Anterior cingulate cortex (tissue), 58 donors: ENCODE results near the gene CNPY1.
"Not testable (repeated sequence)": the region's sequence is repeated elsewhere in the genome, so short reads cannot be mapped to it uniquely, and the experiment has no call there.

Source experiments
- DNase-seq, 58 donors: peaks; one replicate each; lab custom pipeline; 2025; lab: John Stamatoyannopoulos, UW

CNPY1 gene

DNA sequence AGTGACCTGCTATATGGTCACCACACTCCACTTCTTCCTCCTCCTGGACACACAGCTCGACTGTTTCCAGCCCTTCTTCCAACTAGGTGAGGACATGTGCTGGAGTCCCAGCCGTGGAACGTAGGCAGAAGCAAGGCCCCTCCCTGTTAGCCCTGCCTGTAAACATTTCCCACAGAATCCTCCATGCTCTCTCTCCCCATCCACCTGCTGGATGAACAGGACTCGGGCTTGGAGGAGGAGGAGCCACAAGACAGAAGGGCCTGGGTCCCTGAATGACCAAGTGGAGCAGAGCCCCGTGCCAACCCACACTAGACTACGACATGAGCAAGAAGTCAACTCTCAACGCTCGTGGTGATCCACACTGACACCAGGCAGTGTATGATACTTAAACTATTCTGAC is 9.9 kb downstream of the CNPY1 start:
- DNase-seq, result no peak

DNA sequence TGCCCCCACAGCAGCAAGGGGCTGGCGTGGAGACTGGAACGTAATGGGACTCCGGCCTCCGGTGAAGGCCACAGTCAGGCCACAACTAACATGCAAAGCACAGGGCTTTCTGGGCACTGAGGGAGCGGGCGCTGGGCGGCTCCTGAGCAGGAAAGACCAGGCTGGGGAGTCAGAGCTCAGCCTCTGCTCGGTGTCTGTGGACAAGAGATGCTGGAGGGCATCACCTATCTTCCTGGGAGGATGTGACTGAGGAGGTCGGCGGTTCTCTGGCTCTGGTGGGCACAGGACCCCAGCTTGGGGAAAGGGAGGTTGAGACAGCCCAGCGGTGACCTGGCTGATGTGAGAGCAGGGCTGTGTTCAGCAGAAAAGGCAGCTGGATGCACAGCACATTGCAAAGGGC is 11.7 kb downstream of the CNPY1 start:
- no peak for DNase-seq

DNA sequence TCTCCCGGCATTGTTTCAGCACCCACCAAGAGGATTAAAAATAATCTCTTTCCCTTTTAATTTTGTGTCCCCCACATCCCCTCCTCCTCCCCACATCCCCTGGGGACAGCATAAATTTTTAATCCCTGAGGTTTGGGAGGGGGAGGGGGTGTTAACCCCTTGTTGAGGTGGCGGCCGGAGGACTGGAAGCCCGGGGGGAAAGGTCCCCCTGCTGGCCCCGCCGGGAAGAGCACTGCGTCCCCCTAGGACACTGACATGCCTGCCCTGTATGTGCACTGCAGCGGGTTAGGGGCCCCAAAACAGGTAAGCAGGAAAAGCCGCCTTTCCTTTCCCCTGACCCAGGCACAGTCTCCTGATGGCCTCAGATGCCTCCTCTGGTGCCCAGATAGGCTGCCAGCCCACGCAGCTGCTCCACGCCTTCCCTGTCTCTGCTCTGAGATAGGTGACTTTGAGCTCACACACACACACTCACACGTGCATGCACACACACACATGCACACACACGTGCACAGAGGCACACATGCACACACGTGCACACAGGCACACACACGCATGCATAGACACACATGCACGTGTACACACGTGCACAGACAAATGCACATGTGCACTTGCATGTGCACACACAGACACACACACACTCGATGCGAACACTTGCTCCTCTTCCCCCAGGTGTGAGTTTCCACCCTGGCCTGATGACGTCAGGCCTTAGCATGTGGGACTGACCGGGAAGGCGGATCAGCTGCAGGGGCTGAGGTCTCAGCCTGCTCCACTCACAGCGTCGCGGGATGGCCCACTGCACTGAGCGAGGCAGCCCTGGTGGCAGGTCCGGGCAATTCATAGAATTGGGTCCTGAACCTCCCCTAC is 12.3 kb downstream of the CNPY1 start:
- peak in 1 of 58 donors; percentile 14 for DNase-seq

DNA sequence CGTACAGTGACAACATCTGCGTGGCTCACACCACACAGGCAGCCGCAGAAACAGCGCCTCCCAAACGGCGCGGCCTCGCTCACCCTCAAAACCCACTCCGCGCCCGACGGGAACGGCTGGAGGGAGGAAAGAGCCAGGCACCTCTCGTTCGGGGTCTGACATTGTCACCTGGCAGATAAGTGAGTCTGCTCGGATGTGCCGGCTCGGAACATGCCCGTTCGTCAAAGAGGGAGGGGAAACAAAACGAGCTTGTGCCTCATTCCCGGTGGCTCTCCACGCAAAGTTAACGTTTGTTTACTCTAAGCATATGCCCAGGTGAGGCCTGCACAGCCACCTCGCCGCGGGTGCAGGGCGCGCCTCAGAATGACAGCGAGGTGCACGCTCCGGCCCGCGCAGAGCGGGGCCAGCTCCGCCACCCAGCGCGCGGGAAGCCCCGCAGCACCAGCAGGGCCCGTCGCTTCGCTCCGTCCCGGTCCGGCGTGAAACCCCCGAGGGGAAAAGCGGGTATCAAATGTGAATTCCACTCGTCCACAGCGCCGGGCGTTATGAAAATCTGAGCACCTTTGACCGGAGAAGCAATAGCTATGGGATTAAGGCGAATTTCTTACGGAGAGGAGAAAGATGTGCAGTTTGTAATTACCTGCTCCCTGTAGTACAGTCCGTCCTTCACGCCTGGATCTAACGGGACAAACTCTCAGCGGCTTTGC is 13.1 kb downstream of the CNPY1 start:
- peak in 1 of 58 donors; percentile 7 for DNase-seq

DNA sequence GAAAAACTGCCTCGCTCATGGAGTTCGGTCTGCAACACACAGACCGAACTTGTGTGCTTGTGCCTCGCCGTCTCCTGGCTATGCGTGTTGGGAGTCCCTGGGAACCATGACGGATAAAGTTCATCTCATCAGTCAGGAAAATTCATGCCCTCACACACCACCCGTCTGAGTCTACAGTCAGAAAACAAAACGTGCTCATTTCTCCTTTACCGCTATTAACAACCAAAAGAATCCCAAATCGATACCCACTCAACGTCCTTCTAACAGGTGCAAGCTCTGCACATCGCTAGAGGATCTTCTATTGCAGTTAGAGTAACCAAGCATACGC is 13.6 kb downstream of the CNPY1 start:
- no peak for DNase-seq

DNA sequence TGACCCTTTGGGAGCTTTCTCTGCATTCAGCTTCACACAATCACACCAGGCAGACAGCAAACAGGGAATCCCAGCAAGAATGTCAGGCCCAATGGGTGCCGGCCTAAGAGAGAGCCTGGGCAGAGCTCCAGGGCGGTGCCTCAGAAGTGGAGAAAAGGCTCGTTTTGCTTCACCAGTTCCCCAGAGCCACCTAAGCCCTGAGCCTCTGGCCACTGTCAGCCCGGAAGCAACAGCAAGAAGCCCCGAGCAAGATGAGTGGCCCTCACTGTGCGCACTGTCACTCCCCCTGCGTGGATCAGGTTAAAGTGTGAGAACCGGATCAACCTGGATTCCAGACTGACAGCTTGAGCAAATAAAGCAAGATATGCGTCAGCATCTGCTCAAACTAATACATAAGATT is 14.7 kb downstream of the CNPY1 start:
- DNase-seq, result no peak

DNA sequence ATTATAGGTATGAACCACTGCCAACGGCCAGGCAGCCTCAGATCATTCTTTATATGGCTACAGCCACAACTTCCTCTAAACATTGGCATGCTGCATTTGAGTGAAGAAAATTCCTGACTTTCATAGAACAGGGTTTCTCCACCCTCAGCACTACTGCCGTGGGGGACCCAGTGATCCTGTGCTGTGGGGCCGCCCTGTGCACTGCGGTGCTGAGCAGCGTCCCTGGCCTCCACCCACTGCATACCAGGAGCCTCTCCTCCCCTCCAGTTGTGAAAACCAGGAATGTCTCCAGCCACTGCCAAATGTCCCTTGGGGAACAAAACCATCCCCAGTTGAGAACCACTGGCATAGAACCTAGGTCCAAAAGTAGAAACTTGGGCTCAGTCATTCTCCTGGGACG is 15.8 kb downstream of the CNPY1 start:
- DNase-seq, result no peak

DNA sequence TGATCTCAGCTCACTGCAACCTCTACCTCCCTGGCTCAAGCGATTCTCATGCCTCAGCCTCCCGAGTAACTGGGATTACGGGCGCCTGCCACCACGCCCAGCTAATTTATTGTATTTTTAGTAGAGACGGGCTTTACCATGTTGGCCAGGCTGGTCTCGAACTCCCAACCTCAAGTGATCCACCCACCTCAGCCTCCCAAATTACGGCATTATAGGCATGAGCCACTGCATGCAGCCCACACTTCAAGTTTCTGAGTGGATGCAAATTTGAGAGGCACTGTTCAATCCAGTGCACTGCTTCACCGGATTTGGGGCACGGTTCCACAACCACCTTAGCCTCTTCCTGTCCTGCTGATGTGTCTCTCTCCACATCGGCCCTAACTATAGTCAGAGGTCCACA is 16.5 kb downstream of the CNPY1 start:
- DNase-seq, result no peak

DNA sequence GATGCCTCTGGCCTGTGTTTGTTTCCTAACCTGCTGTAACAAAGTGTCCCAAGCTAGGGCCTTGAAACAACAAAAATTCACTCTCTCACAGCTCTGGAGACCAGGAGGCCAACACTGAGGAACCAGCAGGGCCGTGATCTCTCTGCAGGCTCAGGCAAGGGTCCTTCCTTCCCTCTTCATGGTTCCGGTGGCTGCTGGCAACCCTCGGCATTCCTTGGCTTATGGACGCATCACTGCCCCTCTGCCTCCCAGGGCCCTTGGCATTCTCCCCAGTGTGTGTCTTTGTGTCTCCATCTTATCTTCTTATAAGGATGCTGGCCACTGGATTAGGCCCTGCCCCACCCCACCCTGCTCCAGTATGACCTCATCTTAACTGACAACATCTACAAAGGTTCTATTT is 17.0 kb downstream of the CNPY1 start:
- no peak for DNase-seq

DNA sequence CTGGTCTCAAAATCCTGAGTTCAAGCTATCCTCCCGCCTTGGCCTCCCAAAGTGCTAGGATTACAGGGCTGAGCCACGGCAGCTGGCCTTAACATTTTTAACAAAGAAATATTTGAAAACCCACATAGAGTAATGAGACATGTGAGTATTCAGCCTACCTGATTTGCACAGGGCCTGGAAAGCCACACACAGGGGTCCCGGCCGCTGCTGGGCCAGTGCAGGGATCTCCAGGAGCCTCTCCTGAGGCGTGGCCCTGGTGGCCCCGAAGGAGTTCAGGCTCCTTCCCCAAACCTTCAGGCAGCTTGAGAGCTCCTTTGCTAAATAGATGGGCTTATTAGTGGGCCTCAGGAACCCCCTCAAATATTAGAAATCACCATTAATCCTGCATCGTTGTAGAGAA is 18.7 kb downstream of the CNPY1 start:
- DNase-seq, result no peak

DNA sequence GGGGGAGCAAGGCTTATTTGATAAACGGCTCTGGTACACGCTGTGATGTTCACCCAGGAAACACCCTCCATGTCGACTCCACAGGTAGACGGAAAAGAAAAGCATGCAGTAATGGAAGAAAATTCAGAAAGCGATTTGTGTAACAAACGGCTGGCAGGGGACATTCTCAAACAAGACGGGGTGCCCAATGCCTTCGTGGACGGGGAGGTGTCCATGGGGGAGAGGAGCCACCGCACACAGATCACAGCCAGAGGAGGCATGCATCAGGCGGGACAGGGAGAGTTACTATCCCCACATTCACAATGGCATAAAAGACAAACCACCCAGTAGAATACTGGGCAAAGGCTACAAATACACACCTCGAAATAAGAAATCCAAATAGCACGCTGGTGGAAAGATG is 20.1 kb downstream of the CNPY1 start:
- no peak for DNase-seq

DNA sequence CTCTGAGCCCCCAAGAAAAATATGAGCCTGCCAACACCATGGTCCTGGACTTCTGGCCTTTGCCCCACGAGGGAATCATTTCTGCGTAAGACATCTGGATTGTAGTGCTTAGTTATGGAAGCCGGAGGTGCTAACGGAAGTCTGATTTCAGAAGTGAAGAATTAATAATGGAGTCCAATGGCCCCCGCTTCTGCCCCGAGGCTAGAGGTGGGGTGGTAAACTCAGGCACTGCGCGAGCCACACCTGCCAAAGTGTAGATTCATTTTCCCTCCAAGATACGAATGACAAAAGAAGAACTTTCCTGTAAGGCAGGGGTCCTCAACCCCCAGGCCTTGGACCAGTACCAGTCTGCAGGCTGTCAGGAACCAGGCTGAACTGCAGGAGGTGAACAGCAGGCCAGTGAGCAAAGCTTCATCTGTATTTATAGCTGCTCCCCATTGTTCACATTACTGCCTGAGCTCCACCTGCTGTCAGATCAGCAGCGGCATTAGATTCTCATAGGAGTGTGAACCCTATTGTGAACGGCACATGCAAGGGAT is 22.3 kb downstream of the CNPY1 start:
- DNase-seq, result no peak

DNA sequence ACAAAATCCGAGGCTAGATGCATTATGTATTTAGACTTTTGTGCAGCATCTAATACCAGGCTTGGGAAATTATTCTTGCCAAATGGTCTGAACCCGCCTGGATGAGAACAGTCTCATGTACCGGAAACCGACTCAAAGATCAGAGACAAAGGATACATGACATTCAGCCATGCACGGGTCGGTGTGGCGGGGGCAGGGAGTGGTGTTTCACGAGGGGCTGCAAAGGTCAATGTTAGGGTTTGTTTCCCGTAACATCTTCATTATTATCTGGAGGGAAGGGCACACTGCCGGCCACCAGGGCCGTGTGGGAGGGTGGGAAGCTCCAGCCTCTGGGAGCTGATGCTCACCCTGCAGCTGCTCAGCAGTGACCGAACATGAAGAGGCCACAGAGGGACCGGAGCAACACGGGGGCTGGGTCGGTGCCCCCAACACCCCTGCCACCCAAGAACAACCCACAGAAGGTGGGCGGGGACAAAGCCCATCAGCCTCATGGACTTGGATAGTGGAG is 23.1 kb downstream of the CNPY1 start:
- DNase-seq, result no peak

DNA sequence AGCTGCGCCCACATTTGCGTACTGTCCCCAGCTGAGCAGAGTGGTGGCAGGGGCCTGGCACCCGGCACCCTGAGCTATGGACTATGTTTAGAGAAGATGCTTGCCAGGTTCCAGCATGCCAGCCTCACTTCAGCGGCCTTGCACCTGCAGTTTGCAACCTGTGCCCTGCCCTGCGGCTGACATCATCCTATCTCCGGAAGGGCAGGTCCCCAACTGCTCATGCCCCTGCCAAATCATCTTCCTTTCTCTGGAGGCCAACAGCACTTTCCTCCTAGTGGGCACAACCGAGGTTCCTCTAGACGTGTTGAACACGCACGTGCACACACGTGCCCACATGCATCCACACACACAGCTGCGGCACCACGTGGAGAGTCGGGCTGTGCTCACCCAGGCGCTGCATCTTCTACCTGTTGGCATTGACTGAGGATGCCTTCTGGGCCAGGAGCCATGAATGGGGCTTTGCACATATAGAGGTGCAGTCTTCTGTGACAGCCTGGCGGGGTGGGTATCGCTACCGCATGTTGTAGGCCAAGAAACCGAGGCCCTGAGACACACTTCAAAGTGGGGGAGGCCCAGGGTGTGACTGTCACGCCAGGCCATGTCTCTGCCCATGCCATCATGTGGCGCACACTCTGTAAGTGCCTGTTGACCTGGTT is 24.5 kb downstream of the CNPY1 start:
- DNase-seq, result no peak

DNA sequence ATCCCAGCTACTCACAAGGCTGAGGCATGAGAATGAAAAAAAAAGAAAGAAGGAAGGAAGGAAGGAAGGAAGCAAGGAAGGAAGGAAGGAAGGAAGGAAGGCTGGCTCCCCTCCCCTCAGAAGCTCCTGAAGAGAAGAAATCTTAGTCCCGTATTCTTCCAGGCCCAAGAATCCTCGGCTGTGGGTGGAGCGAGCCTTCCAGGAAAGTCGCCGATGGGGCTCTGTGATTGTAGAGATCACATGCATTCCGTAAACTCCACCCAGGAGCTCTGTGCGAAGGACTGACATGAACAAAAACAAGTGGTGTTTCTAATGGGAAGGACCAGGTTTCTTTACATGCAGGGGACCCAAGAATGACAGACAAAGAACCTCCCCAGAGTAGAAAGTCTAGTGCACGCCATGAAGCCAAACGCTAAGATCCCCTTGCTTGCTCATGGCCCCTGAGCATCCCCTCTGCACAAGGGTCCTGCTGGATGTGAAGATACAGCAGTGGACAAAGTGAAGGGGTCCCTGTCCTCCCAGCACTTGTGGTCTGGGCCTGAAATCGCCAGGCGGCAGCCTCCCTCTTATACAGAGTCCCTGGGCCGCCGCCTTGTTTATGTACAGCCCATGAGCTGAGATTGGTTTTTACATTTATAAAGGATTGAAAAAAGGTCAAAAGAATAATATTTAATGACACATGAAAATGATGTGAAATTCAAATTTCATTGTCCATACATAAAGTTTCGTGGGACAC is 25.2 kb downstream of the CNPY1 start:
- no peak for DNase-seq

DNA sequence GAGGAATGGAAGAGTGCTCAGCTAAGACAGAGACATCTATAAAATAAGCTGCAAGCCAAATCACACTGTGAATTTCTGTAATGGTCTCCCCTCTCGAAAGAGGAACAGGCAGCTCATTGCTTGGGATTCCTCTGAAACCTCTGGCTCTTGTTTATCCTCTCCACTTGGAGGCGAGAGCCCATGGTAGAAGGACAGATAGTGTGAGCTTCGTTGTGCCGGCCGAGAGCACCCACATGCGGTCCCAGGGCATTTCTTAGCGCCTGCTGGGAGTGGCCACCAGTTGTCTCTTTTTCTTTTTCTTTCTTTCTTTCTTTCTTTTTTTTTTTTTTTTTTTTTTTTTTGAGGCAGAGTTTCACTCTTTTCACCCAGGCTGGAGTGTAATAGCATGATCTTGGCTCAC is 26.2 kb downstream of the CNPY1 start:
- no peak for DNase-seq

DNA sequence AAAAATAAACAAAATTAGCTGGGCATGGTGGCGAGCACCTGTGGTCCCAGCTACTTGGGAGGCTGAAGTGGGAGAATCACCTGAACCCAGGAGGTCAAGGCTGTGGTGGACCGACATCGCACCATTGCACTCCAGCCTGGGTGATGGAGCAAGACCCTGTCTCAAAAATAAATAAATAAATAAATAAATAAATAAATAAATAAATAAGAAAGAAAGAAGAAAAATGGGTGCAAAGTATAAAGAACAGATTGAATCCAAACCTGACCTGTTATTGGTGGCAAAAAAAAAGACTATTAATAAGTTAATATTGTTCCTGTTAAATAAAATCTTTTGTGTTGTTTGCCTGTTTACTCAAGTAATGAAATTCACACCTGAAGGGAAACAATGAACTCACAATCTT is 27.0 kb downstream of the CNPY1 start:
- DNase-seq, result not testable (repeated sequence)

DNA sequence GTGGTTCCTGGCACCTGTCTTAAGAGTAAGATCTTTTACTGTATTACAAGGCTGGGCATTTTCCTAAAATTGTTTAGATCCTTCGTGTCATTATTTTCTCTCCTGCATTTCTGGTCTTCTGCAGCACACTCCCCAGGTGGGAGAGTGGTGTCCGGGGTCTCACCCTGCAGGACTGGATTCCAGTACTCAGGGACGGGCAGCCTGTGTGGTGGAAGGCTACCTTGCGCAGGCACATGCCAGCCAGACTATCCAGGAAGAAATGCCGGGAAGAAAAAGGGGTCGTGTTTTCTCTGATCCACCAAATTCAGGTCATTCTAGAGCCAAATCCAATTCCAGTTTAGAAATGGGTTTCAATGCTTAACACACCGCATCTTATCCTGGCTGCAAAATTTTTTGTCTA is 27.7 kb downstream of the CNPY1 start:
- no peak for DNase-seq

DNA sequence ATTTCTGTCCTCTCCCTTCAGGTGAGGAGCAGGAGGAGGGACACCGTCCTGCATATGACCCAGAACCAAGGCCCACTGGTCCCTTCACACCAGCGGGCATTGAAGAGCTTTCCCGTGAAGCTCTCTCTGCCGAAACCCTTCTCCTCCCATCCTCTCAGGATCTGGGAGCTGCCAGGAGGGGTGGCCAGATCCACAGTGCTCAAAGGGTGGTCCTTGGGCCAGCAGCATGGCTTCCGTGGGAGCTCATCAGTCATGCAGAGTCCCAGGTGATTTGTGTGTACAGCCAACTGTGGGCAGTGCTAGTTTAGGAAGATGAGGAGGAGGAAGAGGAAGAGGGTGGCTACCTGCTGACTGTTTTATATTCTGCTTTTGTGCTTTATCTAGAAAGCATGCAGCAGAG is 28.4 kb downstream of the CNPY1 start:
- DNase-seq, result no peak

DNA sequence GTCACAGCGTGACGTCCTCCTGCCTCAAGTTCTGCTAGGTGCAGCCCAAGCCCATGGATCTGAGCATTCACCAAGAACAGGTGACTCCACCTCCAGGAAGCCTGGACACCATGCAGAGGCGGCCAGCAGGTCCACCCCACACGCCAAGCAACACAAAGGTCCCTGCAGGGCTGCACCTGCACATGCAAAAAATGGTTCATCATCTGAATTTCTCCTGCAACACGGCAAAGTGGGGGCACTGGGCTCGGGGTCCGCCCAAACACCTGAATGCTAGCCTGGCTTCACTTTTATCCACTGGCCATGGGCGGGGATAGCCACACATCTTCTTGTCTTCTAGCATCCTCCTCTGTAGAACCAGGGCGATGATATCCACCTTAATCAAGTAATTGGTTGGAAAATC is 28.9 kb downstream of the CNPY1 start:
- no peak for DNase-seq

DNA sequence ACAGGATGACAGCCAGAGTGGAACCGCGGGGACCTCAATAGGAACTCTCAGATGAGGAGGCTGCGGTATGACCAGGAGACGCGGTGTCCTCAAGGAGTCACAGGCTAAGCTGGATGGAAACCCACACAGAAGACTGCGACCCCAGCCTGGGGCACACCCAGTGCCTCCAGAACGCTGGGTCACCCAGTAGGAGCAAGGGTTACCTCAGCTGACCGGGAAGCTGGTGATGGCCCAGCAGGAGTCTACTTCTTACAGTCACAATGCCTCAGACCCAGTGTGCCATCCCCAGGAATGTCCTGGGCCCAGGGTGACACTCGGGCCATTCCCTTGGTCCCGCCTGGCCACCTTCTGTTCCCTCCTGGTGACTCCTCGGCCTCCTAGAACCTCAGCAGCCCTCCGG is 29.9 kb downstream of the CNPY1 start:
- DNase-seq, result no peak
